ENCODE data around the gene AK1. TPM values are rescaled to one million over a fixed set of nuclear protein-coding genes. Genes with fewer than 3 reads are reported as not detected.

The AK1 gene
- total and polyA plus RNA-seq, 2 experiments from 2014 or later = 175 to 413 TPM

GRCh38 chr9:127917603-127918002 lies 40.1 kb upstream of the AK1 start:
- Histone ChIP-seq H3K27ac (no peak overlapping the region), H3K4me1 (ENCODE audit: low read depth) (peaks cover 11% of the 10 kb centered on the region), H3K9me3 (ENCODE audit: low read depth) (no peaks in the 10 kb centered on the region), H3K27me3 (no peaks in the 10 kb centered on the region), H3K36me3 (peaks cover 4% of the 10 kb centered on the region), H3K4me3 (no peak overlapping the region)
- TF ChIP-seq CTCF (IDR thresholded peaks at IDR 0.05; ENCODE audit: low read depth, low read length) = no peak
- no peak for DNase-seq (ENCODE audit: low read depth in 1 of 2, low spot score in 1 of 2)

GRCh38 chr9:127916720-127917581 lies 39.5 kb upstream of the AK1 start, which contains the start of gene ST6GALNAC4:
Gene ST6GALNAC4, minus strand, starts transcription at chr9:127917041. Its CDS starts 622 bp downstream, at chr9:127916419.
- Histone ChIP-seq H3K36me3 (peaks cover 4% of the 10 kb centered on the region), H3K4me3 (peak within 1 kb of the TSS; percentile 58), H3K9me3 (ENCODE audit: low read depth) (no peaks in the 10 kb centered on the region), H3K27ac (no peak within 1 kb of the TSS), H3K27me3 (no peaks in the 10 kb centered on the region), H3K4me1 (ENCODE audit: low read depth) (peaks cover 11% of the 10 kb centered on the region)
- peak; percentile 95 to 96 for DNase-seq (ENCODE audit: low read depth in 1 of 2, low spot score in 1 of 2)
- TF ChIP-seq CTCF (IDR thresholded peaks at IDR 0.05; ENCODE audit: low read depth, low read length) = no peak

- Histone ChIP-seq H3K4me3 (peak overlapping the region; percentile 58), H3K9me3 (ENCODE audit: low read depth) (no peaks in the 10 kb centered on the region), H3K4me1 (ENCODE audit: low read depth) (peaks cover 11% of the 10 kb centered on the region), H3K36me3 (peaks cover 6% of the 10 kb centered on the region), H3K27me3 (no peaks in the 10 kb centered on the region), H3K27ac (no peak overlapping the region)
- no peak for DNase-seq (ENCODE audit: low read depth in 1 of 2, low spot score in 1 of 2)
- no peak for TF ChIP-seq CTCF (IDR thresholded peaks at IDR 0.05; ENCODE audit: low read depth, low read length)
These were observed 38.6 kb upstream of the AK1 start for GRCh38 chr9:127915801-127916719.

GRCh38 chr9:127915325-127915752 lies 37.9 kb upstream of the AK1 start:
- no peak for DNase-seq (ENCODE audit: low read depth in 1 of 2, low spot score in 1 of 2)
- H3K27me3 ChIP-seq = no peaks in the 10 kb centered on the region
- H3K4me1 ChIP-seq (ENCODE audit: low read depth) = peaks cover 11% of the 10 kb centered on the region
- peaks cover 6% of the 10 kb centered on the region for H3K36me3 ChIP-seq
- no peaks in the 10 kb centered on the region for H3K9me3 ChIP-seq (ENCODE audit: low read depth)
- H3K4me3 ChIP-seq = no peak overlapping the region
- H3K27ac ChIP-seq = no peak overlapping the region
- TF ChIP-seq CTCF (IDR thresholded peaks at IDR 0.05; ENCODE audit: low read depth, low read length) = no peak

GRCh38 chr9:127913682-127914081 lies 36.2 kb upstream of the AK1 start:
- Histone ChIP-seq H3K36me3 (peaks cover 6% of the 10 kb centered on the region), H3K9me3 (ENCODE audit: low read depth) (no peaks in the 10 kb centered on the region), H3K4me1 (ENCODE audit: low read depth) (peaks cover 11% of the 10 kb centered on the region), H3K27ac (no peak overlapping the region), H3K27me3 (no peaks in the 10 kb centered on the region), H3K4me3 (no peak overlapping the region)
- TF ChIP-seq CTCF (IDR thresholded peaks at IDR 0.05; ENCODE audit: low read depth, low read length) = no peak
- no peak for DNase-seq (ENCODE audit: low read depth in 1 of 2, low spot score in 1 of 2)

All from cardiac muscle cell (in vitro differentiated cells and primary cell).